NCI-H446 (cell line): ENCODE measurements around the gene BUB1.
"Not testable (repeated sequence)": the region's sequence is repeated elsewhere in the genome, so short reads cannot be mapped to it uniquely, and the experiment has no call there.

Experiments used
- DNase-seq, 2 experiments: peaks; one replicate each; lab custom pipeline; 2025; lab: John Stamatoyannopoulos, UW

Gene BUB1

DNA sequence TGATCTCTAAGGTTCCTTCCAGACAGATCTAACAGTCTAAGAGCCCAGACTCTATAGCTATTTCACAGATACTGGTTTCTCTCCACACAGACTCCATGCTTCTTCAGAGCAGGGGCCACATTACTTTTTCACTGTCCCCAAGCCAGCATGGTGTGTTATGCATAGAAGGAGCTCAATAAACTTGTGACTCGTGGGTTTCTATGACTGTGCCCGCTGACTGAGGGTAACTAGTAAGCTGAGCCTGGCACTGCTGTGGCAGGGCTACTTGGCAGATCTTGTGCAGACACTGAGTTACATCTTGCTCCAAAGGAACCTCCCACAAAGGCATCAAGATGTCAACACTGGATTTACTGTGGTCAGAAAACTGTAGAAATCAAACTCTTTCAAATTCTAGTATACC lies 85.9 kb downstream of the BUB1 start:
- not testable (repeated sequence) for DNase-seq

GRCh38 chr2:110589677-110590330 lies 88.1 kb downstream of the BUB1 start:
- not testable (repeated sequence) for DNase-seq

DNA sequence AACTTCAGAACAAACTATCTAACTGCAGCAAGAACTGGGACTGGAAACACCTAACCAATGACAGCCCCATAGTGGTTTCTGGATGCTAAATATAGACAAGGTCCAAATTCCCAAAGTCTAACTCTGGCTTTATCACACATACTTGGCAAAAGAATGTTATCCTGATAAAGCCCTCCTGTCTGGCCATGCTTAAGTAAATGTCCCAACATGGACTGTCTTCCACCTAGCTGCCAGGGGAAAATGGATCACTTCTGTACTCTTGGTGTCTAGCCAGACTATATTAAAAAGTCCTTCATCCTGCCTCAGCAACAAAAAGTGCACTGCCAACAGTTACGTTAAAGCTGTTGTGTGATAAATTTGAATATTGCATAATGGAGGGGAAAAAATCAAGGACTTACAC lies 89.3 kb downstream of the BUB1 start:
- DNase-seq: not testable (repeated sequence)
